Adrenal gland (tissue), 12 donors: ENCODE results near the gene TEAD1. TPM values are rescaled to one million over a fixed set of nuclear protein-coding genes. Genes with fewer than 3 reads are reported as not detected.

Experiments
- DNase-seq, 7 donors: peaks; one replicate each; pipeline ENCODE4 v3.0.0-alpha.2; 2019 to 2020
- H3K27ac ChIP-seq, 5 donors: fragments of 200-600 bp; sonication (generic) in 4 of 5; 1 replicate in 3 of 5; 2 replicates in 2 of 5; pipeline versions ENCODE4 v1.5.1 to v1.8.0; 2016 to 2020; ENCODE audit warnings: mild to moderate bottlenecking in 1 of 5
- H3K27me3 ChIP-seq: fragments of 200-600 bp; 2 replicates; pipeline ENCODE4 v1.8.0; 2021
- H3K36me3 ChIP-seq, 2 donors: fragments of 200-600 bp; replicated peaks in 1 of 2; 1 replicate in 1 of 2; 2 replicates in 1 of 2; pipeline versions ENCODE4 v1.5.1 to v1.8.0; 2018 to 2022
- H3K4me1 ChIP-seq, 2 donors: fragments of 200-600 bp; replicated peaks in 1 of 2; 1 replicate in 1 of 2; 2 replicates in 1 of 2; pipeline versions ENCODE4 v1.5.1 to v1.8.0; 2018 to 2021
- H3K4me3 ChIP-seq, 4 donors: fragments of 200-600 bp; sonication (generic) in 3 of 4; one replicate each; pipeline ENCODE4 v1.5.1; 2016 to 2018
- H3K9me3 ChIP-seq, 3 donors: fragments of 200-600 bp; sonication (generic) in 1 of 3; replicated peaks in 1 of 3; 1 replicate in 2 of 3; 2 replicates in 1 of 3; pipeline versions ENCODE4 v1.5.1 to v1.8.0; 2016 to 2021
- POLR2A ChIP-seq, 2 donors: fragments of 450-650 bp; IDR thresholded peaks; one replicate each; pipeline ENCODE4 v1.6.1; 2017; ENCODE audit warnings: antibody characterized with exemption in 2 of 2, mild to moderate bottlenecking in 2 of 2, moderate library complexity in 1 of 2
- WGBS, 4 donors: extraction: QIAGEN DNeasy Blood & Tissue Kit in 2 of 4; methylation state at CpG; one replicate each; pipeline versions ENCODE4 v1.1.5 to v1.1.7; 2013 to 2017; 5-methylcytosine and 5-hydroxymethylcytosine counted together
- intact Hi-C, 2 donors: fragments of 100-400 bp; cut with DNase I; formaldehyde crosslinking; loops; one replicate each; pipeline versions ENCODE4 v1.14.1 to v1.15.0; 2022 to 2023
- polyA plus RNA-seq, 3 donors: library from polyadenylated mRNA; stranded (reverse); fragments of 200-250 nt in 2 of 3; fragments of 350-450 nt in 1 of 3; fragmentation: Illumina TruSeq in 1 of 3; extraction: RNeasy Lipid Tissue Mini Kit (QIAGEN cat#74804) in 1 of 3; gene quantifications; one replicate each; pipeline ENCODE4 v1.2.3, GENCODE V29; 2013 to 2014
- total RNA-seq, 9 donors: library from RNA; depleted of rRNA in 4 of 9; stranded (reverse); fragments of >200 nt in 4 of 9; fragments of 120-200 nt in 1 of 9; fragmentation: NEBNext Ultra II Directional in 1 of 9; extraction: Animal tissue kit (Norgen Biotek cat#: 25700) in 1 of 9; gene quantifications; one replicate each; pipeline versions ENCODE4 v1.1.0 to v1.2.4, GENCODE V29; 2013 to 2023
- TF ChIP-seq, protein P1 (sequence below), 6 experiments: fragments of 450-650 bp in 4 of 6; fragments of 200-600 bp in 2 of 6; sonication (generic) in 1 of 6; IDR thresholded peaks; 1 replicate in 5 of 6; 2 replicates in 1 of 6; pipeline versions ENCODE4 v1.5.1 to v1.8.0; 2016 to 2021; ENCODE audit warnings: antibody characterized with exemption in 6 of 6, mild to moderate bottlenecking in 2 of 6, moderate library complexity in 1 of 6
- donor health status: healthy with polysubstance abuse.
- donor health status: Bipolar disorder and iron deficiency.
- donor health status: DM: yes; HTN: yes; CAD: no.
- donor health status: DM: no; HTN: no; CAD: no.
- donor health status: DM: no; HTN: no; CAD: no.
- donor health status: DM: yes; HTN: yes; CAD: no.

TEAD1 gene
- total and polyA plus RNA-seq, 12 donors, result 3.9 to 49.9 (median 35.1) TPM

DNA sequence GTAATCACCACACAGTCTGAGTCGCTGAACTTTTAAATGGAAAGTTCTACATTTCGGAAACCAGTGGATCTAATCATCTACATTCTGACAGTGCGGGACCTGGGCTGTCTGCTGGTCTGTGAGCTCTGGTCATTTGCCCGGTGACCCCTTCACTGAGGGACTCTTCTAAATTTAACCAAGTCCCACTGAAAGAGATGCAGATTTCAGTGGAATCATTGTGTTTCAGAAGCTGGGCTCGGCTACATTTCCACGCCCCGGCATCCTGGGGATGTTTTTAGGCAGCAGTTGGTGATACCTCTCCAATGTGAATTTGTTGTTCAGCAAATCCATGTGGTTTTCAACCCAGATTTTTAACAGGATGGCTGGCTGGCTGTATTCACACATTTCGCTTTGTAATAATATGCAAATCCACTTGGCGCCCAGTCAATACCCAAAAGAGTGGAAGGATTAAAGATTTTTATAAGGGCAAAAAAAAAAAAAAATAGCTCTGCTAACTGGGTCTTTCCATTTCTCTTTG lies 189.4 kb downstream of the TEAD1 start:
- Histone ChIP-seq H3K4me1 (peaks cover 0 to 21% of the 10 kb centered on the region in 2 donors), H3K27ac (peak overlapping the region in 2 of 5 donors; percentile 7 to 17), H3K27me3 (no peaks in the 10 kb centered on the region), H3K36me3 (no peaks in the 10 kb centered on the region), H3K9me3 (no peaks in the 10 kb centered on the region), H3K4me3 (no peak overlapping the region)
- TF ChIP-seq, protein P1, sequence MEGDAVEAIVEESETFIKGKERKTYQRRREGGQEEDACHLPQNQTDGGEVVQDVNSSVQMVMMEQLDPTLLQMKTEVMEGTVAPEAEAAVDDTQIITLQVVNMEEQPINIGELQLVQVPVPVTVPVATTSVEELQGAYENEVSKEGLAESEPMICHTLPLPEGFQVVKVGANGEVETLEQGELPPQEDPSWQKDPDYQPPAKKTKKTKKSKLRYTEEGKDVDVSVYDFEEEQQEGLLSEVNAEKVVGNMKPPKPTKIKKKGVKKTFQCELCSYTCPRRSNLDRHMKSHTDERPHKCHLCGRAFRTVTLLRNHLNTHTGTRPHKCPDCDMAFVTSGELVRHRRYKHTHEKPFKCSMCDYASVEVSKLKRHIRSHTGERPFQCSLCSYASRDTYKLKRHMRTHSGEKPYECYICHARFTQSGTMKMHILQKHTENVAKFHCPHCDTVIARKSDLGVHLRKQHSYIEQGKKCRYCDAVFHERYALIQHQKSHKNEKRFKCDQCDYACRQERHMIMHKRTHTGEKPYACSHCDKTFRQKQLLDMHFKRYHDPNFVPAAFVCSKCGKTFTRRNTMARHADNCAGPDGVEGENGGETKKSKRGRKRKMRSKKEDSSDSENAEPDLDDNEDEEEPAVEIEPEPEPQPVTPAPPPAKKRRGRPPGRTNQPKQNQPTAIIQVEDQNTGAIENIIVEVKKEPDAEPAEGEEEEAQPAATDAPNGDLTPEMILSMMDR (IDR thresholded peaks at IDR 0.05), result no peak
- TF ChIP-seq POLR2A (IDR thresholded peaks at IDR 0.05), result no peak
- DNase-seq, result no peak
- WGBS, 4 donors, result 74 to 77% (median 76%) methylated on average over 9 of the region's 9 CpGs
- intact Hi-C loops, result no loop called here

DNA sequence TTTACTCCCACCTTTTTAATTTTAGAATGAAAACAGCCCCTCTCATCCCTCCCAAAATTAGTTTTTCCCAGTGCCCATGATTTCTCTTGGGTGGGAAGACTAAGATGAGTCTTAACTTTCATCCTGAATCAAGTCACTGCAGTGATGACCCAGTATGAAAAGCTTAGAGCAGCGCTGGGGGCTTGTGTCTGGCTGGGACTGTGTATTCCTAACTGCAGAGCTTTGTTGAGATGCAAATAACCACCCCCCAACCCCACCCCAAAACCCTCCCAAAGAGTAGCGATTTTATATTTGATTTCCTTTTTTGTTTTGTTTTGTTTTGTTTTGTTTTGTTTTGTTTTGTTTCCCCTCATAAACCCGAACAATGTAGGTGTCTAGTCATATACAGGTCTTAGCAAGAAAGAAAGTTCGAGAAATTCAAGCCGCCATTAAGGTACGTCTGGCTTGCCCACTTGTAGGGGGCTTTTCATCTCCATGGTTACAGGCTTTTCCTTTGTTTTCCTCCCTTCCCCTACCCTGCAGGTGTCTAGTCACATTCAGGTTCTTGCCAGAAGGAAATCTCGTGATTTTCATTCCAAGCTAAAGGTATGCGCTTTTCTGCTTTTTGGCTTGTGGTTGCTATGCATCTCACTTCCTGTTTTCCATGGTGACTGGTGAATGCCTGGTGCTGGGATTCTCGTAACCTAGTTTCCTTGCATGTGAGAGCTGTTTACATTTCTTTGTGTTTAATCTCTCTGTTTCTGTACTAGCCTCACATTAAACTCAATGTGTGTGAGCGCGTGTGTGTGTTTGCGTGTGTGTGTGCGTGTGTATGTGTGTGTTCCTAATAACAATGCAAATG lies 190.3 kb downstream of the TEAD1 start:
- peaks cover 0 to 22% of the 10 kb centered on the region in 2 donors for H3K4me1 ChIP-seq
- H3K4me3 ChIP-seq, result no peak overlapping the region
- no peaks in the 10 kb centered on the region for H3K36me3 ChIP-seq
- DNase-seq, result no peak
- H3K27me3 ChIP-seq, result no peaks in the 10 kb centered on the region
- 62 to 75% (median 68%) methylated on average over 13 of the region's 13 CpGs for WGBS, 4 donors
- intact Hi-C loops, result no loop called here
- TF ChIP-seq, protein P1 (IDR thresholded peaks at IDR 0.05), result no peak
- TF ChIP-seq POLR2A (IDR thresholded peaks at IDR 0.05), result no peak
- no peak overlapping the region for H3K27ac ChIP-seq
- H3K9me3 ChIP-seq, result no peaks in the 10 kb centered on the region

DNA sequence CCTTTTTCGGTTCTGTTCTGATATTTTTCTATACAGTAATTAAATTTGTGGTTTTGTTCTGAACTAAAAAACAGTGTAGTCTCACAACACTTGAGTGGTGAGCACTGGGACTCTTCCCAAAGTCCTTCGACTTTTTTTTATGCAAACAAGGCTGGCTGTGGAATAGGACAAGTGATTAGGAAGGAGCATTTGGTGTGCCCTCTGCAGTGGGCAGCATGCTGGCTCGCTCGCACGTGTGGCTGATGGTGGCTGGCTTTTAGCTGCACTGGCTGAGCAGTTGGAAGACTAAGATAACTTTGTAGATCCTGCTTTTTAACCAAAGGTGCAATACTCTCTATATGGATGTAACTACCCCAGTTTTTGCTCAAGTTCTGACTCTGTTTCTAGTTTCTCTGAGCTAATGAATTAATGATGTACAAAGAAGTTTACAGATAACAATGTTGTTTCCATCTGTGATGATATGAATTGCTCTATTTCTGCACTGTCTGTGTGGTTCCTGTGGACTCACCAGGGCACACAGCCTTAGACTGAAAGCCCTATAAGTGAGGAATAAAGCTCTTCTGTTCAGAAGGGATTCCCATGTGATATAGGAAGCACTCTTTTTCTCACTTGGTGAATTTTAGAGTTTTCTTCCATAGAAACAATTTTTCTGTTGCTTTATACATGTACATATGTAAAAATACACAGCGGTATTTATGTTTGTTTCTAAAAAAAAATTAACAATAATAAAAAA lies 191.8 kb downstream of the TEAD1 start:
- H3K4me3 ChIP-seq, result no peak overlapping the region
- TF ChIP-seq, protein P1 (IDR thresholded peaks at IDR 0.05), result no peak
- no peak for TF ChIP-seq POLR2A (IDR thresholded peaks at IDR 0.05)
- H3K4me1 ChIP-seq, result peaks cover 0 to 22% of the 10 kb centered on the region in 2 donors
- intact Hi-C loops, result no loop called here
- no peaks in the 10 kb centered on the region for H3K9me3 ChIP-seq
- no peak for DNase-seq
- H3K36me3 ChIP-seq, result no peaks in the 10 kb centered on the region
- no peak overlapping the region for H3K27ac ChIP-seq
- WGBS, 4 donors, result 79 to 83% (median 81%) methylated on average over 6 of the region's 6 CpGs
- no peaks in the 10 kb centered on the region for H3K27me3 ChIP-seq

DNA sequence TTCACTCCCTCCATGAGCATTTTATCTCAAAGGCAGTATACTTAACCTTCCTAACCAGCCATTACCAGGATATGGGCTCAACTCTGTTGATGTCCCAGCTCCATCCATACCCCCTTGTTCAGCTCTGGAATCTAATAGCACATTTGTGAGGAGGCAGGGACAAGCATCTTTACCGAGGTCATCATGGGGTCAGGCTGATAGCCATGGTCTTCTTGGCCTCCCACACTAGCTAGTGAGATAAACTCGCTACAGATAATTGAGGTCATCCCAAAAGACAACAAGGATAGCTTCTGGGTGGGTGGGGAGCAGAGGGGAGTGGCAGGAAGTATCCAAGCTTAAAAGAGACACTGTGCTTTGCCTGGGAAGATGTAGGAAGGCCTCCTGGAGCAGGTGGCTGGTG lies 193.3 kb downstream of the TEAD1 start:
- peaks cover 0 to 19% of the 10 kb centered on the region in 2 donors for H3K4me1 ChIP-seq
- DNase-seq, result no peak
- H3K27me3 ChIP-seq, result no peaks in the 10 kb centered on the region
- H3K27ac ChIP-seq, result no peak overlapping the region
- no peaks in the 10 kb centered on the region for H3K9me3 ChIP-seq
- TF ChIP-seq POLR2A (IDR thresholded peaks at IDR 0.05), result no peak
- TF ChIP-seq, protein P1 (IDR thresholded peaks at IDR 0.05), result no peak
- intact Hi-C loops, result no loop called here
- no peaks in the 10 kb centered on the region for H3K36me3 ChIP-seq
- no peak overlapping the region for H3K4me3 ChIP-seq
- WGBS, 4 donors, result 78 to 90% (median 83%) methylated on average over 2 of the region's 2 CpGs
